Epithelial cell of proximal tubule (primary cell): ENCODE data around the gene DCST1. TPM values are rescaled to one million over a fixed set of nuclear protein-coding genes. Genes with fewer than 3 reads are reported as not detected.
A peak's percentile ranks its signal among the peaks of the same experiment; 100 is the strongest.

Experiments used
- DNase-seq: peaks from one replicate; pipeline ENCODE4 v3.0.0-alpha.2; 2011; ENCODE audit warnings: low read depth
- H3K4me3 ChIP-seq: 2 replicates; pipeline ENCODE4 v1.5.1; 2011; ENCODE audit warnings: low read depth, mild to moderate bottlenecking, low read length
- total RNA-seq: library from RNA; depleted of rRNA; stranded (reverse); fragments of >200 nt; gene quantifications from 2 replicates; pipeline ENCODE4 v1.2.3, GENCODE V29; 2015
- TF ChIP-seq, protein P1 (sequence below): conservative IDR thresholded peaks from 2 replicates; pipeline ENCODE4 v1.5.1; 2012; ENCODE audit warnings: low read depth, mild to moderate bottlenecking, low read length

The DCST1 gene
- total RNA-seq, 1 donor from 2014 or later: not detected

DNA sequence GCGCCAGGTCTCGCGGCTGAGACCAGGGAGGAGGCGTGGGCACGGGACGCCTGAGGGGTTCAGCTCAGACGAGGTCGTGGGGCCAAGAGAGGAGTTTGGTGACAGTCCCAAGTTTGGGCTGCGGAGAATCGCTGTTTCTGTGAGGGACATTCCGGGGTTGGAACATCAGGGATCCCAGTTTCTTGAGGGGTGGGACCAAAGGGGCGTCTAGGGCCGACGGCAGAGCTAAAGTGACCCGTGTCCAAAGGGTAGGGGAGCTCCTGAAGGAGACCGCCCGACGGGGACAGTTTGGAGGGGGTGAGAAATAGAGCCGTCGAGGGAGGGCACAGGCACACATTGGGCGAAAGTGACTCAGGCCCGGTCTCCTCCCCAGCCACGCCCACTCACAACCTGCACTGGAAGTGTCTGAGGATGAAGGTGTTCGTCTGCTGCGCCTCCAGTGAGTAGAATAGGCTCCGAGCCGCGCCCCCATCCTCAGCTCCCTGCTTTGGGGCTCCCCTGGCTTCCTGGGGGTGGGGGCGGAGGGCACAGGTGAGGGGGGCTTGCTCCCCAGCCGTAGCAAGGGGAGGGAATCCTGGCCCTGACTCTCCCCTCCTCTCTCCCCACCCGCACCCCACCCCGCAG, 52.0 kb downstream of the DCST1 start:
- DNase-seq: no peak
- TF ChIP-seq, protein P1, sequence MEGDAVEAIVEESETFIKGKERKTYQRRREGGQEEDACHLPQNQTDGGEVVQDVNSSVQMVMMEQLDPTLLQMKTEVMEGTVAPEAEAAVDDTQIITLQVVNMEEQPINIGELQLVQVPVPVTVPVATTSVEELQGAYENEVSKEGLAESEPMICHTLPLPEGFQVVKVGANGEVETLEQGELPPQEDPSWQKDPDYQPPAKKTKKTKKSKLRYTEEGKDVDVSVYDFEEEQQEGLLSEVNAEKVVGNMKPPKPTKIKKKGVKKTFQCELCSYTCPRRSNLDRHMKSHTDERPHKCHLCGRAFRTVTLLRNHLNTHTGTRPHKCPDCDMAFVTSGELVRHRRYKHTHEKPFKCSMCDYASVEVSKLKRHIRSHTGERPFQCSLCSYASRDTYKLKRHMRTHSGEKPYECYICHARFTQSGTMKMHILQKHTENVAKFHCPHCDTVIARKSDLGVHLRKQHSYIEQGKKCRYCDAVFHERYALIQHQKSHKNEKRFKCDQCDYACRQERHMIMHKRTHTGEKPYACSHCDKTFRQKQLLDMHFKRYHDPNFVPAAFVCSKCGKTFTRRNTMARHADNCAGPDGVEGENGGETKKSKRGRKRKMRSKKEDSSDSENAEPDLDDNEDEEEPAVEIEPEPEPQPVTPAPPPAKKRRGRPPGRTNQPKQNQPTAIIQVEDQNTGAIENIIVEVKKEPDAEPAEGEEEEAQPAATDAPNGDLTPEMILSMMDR: no peak
- H3K4me3 ChIP-seq: peak overlapping the region; percentile 82

DNA sequence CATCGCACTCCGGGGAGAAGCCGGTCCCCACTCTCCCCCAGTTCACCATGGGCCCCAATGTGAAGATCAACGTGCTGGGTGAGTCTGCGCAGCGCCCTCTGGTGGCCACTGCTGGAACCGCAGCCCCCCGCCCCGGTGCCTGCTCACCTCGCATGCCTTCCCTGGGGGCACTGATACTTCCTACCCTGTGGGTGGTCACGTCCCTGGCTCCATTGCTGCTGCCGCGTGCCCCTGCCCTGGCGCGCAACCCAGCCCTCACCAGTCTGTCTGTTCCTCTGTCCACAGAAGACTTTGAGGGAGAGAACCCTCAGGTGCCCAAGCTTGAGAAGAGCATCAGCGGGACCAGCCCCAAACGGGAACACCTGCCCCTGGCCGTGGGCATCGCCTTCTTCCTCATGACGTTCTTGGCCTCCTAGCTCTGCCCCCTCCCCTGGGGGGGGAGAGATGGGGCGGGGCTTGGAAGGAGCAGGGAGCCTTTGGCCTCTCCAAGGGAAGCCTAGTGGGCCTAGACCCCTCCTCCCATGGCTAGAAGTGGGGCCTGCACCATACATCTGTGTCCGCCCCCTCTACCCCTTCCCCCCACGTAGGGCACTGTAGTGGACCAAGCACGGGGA, 52.6 kb downstream of the DCST1 start:
- H3K4me3 ChIP-seq: peak overlapping the region; percentile 82
- TF ChIP-seq, protein P1: peak; percentile 82
- DNase-seq: no peak

DNA sequence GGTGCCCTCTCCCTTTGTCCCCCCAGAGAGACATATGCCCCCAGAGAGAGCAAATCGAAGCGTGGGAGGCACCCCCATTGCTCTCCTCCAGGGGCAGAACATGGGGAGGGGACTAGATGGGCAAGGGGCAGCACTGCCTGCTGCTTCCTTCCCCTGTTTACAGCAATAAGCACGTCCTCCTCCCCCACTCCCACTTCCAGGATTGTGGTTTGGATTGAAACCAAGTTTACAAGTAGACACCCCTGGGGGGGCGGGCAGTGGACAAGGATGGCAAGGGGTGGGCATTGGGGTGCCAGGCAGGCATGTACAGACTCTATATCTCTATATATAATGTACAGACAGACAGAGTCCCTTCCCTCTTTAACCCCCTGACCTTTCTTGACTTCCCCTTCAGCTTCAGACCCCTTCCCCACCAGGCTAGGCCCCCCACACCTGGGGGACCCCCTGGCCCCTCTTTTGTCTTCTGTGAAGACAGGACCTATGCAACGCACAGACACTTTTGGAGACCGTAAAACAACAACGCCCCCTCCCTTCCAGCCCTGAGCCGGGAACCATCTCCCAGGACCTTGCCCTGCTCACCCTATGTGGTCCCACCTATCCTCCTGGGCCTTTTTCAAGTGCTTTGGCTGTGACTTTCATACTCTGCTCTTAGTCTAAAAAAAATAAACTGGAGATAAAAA, 53.4 kb downstream of the DCST1 start:
- H3K4me3 ChIP-seq: no peak overlapping the region
- TF ChIP-seq, protein P1: no peak
- no peak for DNase-seq

DNA sequence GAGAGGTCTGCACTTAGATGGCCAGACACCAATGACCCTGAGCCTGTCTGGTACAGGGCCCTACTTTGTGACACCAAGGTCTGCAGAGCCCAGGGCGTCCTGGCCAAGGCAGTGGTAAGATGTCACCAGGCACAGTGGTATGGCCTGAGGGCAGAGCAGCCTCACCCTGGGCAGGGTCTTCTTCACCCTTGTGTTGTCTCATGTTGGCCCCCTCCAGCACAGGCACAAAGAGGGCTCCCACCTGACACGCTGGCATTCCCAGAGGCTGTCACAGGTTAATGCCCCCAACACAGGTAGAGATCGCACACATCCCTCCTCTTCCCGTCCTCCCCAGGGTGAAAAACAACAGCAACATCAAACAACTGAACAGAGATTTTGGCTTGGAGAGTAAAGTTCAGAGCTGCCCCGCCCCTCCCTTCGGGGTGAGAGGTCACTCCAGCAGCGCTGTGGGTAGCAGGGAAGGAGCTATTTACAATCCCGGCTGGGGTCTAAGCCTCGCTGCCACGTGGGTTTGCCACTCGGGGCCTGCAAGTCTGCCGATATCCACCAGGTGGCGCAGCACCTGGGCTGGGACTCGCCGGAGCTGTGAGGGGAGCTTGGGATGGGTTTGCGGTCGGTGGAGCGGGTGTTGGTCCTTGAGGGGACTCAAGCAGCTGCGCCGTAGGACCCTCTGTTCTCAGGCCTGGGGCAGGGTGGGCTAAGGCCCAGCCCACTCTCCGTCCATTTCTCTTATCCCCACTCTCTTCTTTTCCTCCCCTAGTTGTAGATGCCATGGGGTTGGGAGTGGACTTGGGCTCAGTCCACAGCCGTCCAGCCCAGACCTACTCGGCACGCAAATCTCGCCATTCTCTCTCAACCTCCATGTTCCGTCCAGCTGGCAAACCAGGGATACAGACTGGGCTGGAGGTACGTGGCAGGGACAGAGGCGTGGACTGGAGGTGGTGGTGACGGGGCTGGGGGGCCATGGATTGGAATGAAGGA, 57.7 kb downstream of the DCST1 start:
- no peak overlapping the region for H3K4me3 ChIP-seq
- DNase-seq: no peak

DNA sequence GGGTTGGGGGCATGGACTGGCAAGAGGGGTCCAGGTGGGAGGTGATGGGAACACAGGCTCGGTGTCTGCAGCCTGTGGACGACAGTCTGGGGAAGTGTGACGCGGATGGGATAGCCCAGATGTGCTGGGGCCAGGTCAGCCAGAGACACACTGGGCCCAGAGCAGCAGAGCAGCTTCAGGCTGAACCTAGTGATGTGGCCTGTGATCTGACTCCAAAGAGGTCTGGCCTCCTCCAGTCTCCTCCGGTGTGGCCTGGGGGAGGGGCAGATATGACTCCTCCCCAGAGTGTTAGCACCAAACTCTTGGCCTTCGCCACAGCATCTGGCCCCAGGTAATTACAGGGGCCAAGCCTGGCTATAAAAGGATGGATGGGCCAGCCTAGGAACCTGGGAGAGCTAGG, 58.5 kb downstream of the DCST1 start:
- DNase-seq: no peak
- TF ChIP-seq, protein P1: no peak
- H3K4me3 ChIP-seq: no peak overlapping the region

More for the DNA sequence above, 57.7 kb downstream of the DCST1 start:
- TF ChIP-seq, protein P1: peak; percentile 90

DNA sequence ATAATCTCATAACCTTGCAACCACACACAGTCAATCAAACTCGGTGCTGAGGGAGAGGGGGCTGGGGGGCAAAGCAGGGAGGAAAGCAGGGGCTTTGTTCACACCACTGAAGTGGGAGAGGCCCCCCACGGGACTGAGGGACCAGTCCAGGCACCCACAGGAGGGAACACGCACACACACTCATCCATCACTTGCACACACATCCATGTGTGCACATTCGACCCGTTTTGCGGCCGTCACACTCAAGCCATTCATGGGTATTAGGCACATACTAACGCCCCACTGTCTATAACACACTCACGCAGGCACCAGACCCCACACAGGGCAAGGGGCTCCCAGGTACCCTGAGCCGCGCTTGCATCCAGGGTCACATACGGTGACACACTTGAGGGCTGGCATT, 59.0 kb downstream of the DCST1 start:
- TF ChIP-seq, protein P1: no peak
- no peak overlapping the region for H3K4me3 ChIP-seq
- DNase-seq: no peak
